ENCODE data around the gene GNA12.
"Not testable (repeated sequence)": the region's sequence is repeated elsewhere in the genome, so short reads cannot be mapped to it uniquely, and the experiment has no call there.

Gene GNA12

GRCh38 chr7:2743523-2744185 is 100.5 kb downstream of the GNA12 start:
- H3K4me2 ChIP-seq (ENCODE audit: low read length); H3K27me3 ChIP-seq (ENCODE audit: control insufficient read depth, low read length); H3K9me2 ChIP-seq (replicated peaks; ENCODE audit: control insufficient read depth, low read length); H3K4me3 ChIP-seq (ENCODE audit: low read length); H3K36me3 ChIP-seq (ENCODE audit: control insufficient read depth, low read length); H4K20me1 ChIP-seq (ENCODE audit: control insufficient read depth, insufficient read depth, low read depth, low read length); H3K79me2 ChIP-seq (ENCODE audit: control insufficient read depth, low read length); H3K9me3 ChIP-seq (ENCODE audit: control insufficient read depth, insufficient read depth, low read length); H3K27ac ChIP-seq (ENCODE audit: low read depth, low read length); H3F3A ChIP-seq (ENCODE audit: control insufficient read depth, insufficient read depth): not testable (repeated sequence)
- peaks cover 12% of the 10 kb centered on the region for H3K4me1 ChIP-seq (ENCODE audit: control insufficient read depth, low read length)

- no peaks in the 10 kb centered on the region for H3K36me3 ChIP-seq (ENCODE audit: control insufficient read depth, low read length)
- H3K27me3 ChIP-seq (ENCODE audit: control insufficient read depth, low read length) = no peaks in the 10 kb centered on the region
- H4K20me1 ChIP-seq (ENCODE audit: control insufficient read depth, insufficient read depth, low read depth, low read length) = peaks cover 3% of the 10 kb centered on the region; the same call in 1 of the 2 replicates
- no peak overlapping the region for H3K27ac ChIP-seq (ENCODE audit: low read depth, low read length)
- no peaks in the 10 kb centered on the region for H3K9me2 ChIP-seq (replicated peaks; ENCODE audit: control insufficient read depth, low read length)
- H3K79me2 ChIP-seq (ENCODE audit: control insufficient read depth, low read length) = 0 out of 2 replicates have a peak, but pooled peaks cover 3% of the 10 kb centered on the region
- peaks cover 41% of the 10 kb centered on the region for H3K4me1 ChIP-seq (ENCODE audit: control insufficient read depth, low read length)
- no peak for TF ChIP-seq CTCF (IDR thresholded peaks at IDR 0.05; ENCODE audit: low read depth, low read length, poor library complexity, severe bottlenecking)
- no peak for TF ChIP-seq EZH2phosphoT487 (IDR thresholded peaks at IDR 0.05; ENCODE audit: borderline replicate concordance, low read length)
- no peak overlapping the region for H3K4me3 ChIP-seq (ENCODE audit: low read length)
- H3K9me3 ChIP-seq (ENCODE audit: control insufficient read depth, insufficient read depth, low read length) = no peaks in the 10 kb centered on the region
- no peak overlapping the region for H3K4me2 ChIP-seq (ENCODE audit: low read length)
- peaks cover 4% of the 10 kb centered on the region; the same call in 1 of the 2 replicates for H3F3A ChIP-seq (ENCODE audit: control insufficient read depth, insufficient read depth)
Measured at GRCh38 chr7:2738766-2739549, 105.2 kb downstream of the GNA12 start.

GRCh38 chr7:2737771-2738540 is 106.2 kb downstream of the GNA12 start:
- H3K79me2 ChIP-seq (ENCODE audit: control insufficient read depth, low read length) = 0 out of 2 replicates have a peak, but pooled peaks cover 3% of the 10 kb centered on the region
- H4K20me1 ChIP-seq (ENCODE audit: control insufficient read depth, insufficient read depth, low read depth, low read length) = peaks cover 3% of the 10 kb centered on the region; the same call in 1 of the 2 replicates
- H3K4me2 ChIP-seq (ENCODE audit: low read length) = no peak overlapping the region
- H3K36me3 ChIP-seq (ENCODE audit: control insufficient read depth, low read length) = no peaks in the 10 kb centered on the region
- TF ChIP-seq CTCF (IDR thresholded peaks at IDR 0.05; ENCODE audit: low read depth, low read length, poor library complexity, severe bottlenecking) (no peak), EZH2phosphoT487 (IDR thresholded peaks at IDR 0.05; ENCODE audit: borderline replicate concordance, low read length) (no peak)
- H3F3A ChIP-seq (ENCODE audit: control insufficient read depth, insufficient read depth) = peaks cover 4% of the 10 kb centered on the region; the same call in 1 of the 2 replicates
- no peak overlapping the region for H3K4me3 ChIP-seq (ENCODE audit: low read length)
- H3K9me3 ChIP-seq (ENCODE audit: control insufficient read depth, insufficient read depth, low read length) = no peaks in the 10 kb centered on the region
- peaks cover 41% of the 10 kb centered on the region for H3K4me1 ChIP-seq (ENCODE audit: control insufficient read depth, low read length)
- no peak overlapping the region for H3K27ac ChIP-seq (ENCODE audit: low read depth, low read length)
- H3K27me3 ChIP-seq (ENCODE audit: control insufficient read depth, low read length) = no peaks in the 10 kb centered on the region
- no peaks in the 10 kb centered on the region for H3K9me2 ChIP-seq (replicated peaks; ENCODE audit: control insufficient read depth, low read length)

GRCh38 chr7:2737005-2737743 is 106.9 kb downstream of the GNA12 start:
- not testable (repeated sequence) for H3K9me3 ChIP-seq (ENCODE audit: control insufficient read depth, insufficient read depth, low read length)
- peak overlapping the region; percentile 58 for H3K4me2 ChIP-seq (ENCODE audit: low read length)
- 0 out of 2 replicates have a peak overlapping the region, but pooled peaks have one; percentile 16 for H3K27ac ChIP-seq (ENCODE audit: low read depth, low read length)

More at GRCh38 chr7:2737005-2737743, 106.9 kb downstream of the GNA12 start:
- H3K4me1 ChIP-seq (ENCODE audit: control insufficient read depth, low read length) = peaks cover 41% of the 10 kb centered on the region
- H3K27me3 ChIP-seq (ENCODE audit: control insufficient read depth, low read length); H3F3A ChIP-seq (ENCODE audit: control insufficient read depth, insufficient read depth); H3K9me2 ChIP-seq (replicated peaks; ENCODE audit: control insufficient read depth, low read length); H4K20me1 ChIP-seq (ENCODE audit: control insufficient read depth, insufficient read depth, low read depth, low read length); H3K36me3 ChIP-seq (ENCODE audit: control insufficient read depth, low read length); H3K79me2 ChIP-seq (ENCODE audit: control insufficient read depth, low read length); H3K4me3 ChIP-seq (ENCODE audit: low read length): not testable (repeated sequence)
